SHP77 treated with DMSO at 0.1 percent for 48 hours (cell line): ENCODE measurements around the gene OGDHL.
"Not testable (repeated sequence)": the region's sequence is repeated elsewhere in the genome, so short reads cannot be mapped to it uniquely, and the experiment has no call there.

Experiments used
- DNase-seq: peaks from one replicate; lab custom pipeline; 2025; lab: John Stamatoyannopoulos, UW

The OGDHL gene

DNA sequence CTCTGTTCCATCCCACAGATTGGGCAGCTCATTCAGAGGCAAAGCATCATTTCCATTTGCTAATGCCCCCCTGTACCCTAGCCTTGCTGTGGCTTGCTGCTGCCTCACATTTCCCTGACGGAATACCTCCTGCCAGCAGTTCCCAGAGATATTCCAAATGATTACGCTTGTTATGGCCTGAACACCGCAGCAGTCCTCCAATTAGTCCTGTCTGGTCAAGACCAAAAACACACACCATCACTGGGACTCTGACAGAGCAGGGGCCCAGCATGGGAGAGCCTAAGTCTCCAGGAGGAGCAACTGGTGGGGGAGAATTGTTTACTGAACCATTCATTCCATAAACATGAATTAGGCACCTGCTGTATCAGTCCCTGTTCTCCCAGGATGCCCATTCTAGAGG, 6.1 kb downstream of the OGDHL start:
- DNase-seq = no peak

GRCh38 chr10:49754951-49755350, 7.2 kb downstream of the OGDHL start:
- not testable (repeated sequence) for DNase-seq

- no peak for DNase-seq
Measured at GRCh38 chr10:49752584-49752983, 9.5 kb downstream of the OGDHL start.

DNA sequence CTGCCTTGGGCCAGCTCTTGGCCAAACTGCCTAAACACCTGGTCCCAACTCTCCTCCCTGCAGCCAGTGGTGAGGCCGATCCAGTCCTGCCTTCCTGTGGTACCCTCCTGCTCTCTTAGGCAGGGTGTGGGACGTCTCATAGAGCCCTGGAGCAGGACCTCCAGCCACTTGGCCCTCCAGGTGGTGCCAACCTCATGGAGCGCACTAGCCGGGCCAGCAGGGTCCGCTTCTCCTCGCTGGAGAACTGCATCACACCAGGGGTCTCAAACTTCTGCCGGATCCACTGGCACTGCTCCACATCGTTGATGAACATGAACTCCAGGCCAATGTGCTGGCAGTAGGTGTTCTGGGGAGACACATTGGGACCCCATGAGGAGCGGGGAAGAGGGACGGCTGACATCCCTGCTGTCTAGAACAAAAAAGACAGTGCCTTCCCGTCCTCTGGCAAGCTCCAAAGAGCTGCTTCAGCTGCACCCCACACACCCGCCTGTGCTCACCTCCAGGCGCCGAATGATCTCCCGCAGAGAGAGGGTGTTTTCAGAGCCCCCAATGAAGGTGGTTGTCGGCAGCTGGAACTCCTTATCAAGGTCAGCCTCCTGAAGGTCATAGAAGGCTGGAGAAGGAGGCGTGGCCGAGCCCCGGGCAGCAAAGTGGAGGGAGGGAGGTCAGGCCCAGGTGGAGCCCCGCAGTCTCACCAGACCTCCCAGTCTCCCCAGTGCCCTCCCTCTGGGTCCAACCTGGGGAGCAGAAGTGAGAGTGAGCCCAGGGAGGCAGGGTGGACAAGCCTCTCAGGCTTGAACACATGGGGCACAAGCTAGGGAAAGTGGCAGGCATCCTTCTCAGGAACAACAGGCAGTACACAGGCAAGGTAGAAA, 10.2 kb downstream of the OGDHL start:
- no peak for DNase-seq

DNA sequence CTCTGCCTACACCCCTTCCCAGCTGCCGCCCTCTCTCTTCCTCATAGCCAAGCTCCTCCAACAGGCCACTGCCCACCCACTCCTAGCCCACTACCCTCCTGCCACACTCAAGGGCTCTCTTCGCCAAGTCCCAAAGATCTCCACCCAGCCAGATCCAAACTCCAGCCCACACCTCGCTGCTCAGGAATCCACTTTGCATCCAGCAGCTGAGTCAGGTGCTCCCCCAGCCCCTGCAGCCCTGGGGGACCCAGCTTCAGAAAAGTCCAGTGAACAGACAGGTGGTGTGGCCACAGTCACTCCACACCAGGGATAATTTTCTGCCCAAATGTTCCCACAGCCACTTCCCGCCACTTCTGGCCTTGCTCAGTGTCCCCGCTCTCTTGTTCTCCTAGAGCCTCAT, 10.9 kb downstream of the OGDHL start:
- DNase-seq = no peak

DNA sequence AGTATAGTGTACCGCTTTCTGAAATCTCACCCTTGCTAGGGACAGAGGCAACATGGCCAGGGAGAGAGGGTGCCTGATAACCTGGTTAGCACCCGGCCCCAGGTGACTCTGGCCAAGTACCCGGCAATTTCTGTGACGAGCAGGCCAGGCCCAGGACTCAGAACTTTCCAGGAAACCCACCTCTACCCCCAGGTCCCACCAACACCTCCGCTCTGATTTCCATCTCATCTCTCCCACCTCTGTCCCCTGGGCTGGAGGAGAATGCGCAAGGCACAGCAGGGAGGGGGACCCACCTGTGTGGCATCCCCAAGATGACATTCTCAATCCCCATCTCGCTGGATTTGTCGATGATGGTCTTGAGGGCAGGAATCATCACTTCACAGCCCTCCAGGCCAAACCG, 11.6 kb downstream of the OGDHL start:
- DNase-seq = no peak

DNA sequence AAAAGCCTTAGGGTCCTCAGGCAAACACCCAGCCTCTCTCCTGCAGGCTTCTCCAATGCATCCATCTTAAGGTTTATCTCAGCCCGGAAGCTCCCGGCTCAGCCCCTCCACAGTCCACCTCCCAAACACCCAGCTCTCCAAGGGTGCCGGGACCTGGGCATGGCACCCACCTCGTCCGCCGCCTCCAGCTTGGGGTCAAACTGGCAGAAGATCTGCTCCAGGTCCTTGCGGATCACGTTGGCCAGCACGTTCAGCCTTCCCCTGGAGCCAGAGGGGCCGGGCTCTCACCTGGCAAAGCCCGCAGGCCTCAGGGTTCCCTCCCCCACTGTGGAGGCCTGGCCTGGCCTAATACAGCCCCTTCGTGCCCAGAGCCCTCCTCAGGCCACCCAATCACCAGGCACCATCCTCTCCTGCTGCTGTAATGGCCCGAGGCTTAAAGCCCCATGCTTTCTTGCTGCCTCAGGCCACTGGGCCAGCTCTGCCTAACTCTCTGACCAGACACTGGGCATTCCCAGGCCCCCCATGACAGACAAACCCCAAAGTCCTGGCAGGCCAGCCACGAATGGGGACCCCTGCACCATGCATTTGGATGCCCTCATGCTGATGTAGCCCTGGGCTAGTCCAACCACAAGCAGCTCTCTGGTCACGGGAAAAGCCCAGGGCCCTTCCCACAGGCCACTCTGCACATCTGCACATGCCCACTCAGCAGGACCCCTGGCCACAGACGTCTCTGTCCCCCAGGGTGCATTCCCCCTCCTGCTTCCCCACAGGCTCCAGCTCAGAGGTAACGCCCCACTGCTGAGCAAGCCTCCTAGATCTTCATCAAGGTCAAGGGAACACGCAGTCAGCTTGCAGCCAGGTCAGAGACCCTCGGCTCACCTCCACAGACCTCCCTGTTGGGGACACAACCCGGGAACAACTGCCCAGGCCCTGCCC, 12.3 kb downstream of the OGDHL start:
- no peak for DNase-seq

DNA sequence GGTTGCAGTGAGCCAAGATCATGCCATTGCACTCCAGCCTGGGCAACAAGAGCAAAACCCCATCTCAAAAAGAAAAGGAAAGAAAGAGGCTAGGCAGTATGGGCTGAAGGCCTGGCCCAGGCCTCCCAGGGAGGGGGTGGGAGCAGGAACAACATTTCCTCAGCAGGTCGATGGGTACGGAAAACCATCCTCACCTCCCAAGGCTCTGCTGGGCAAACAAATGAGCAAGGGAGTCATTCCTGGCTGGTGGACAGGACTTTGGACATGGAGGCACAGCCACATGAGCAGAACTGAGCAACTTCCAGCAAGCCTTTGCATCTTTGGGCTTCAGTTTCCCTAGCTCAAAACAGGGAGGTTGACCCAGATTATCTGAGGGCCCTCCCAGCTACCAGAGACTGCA, 13.0 kb downstream of the OGDHL start:
- no peak for DNase-seq

- no peak for DNase-seq
Measured at GRCh38 chr10:49748006-49748405, 14.1 kb downstream of the OGDHL start.

DNA sequence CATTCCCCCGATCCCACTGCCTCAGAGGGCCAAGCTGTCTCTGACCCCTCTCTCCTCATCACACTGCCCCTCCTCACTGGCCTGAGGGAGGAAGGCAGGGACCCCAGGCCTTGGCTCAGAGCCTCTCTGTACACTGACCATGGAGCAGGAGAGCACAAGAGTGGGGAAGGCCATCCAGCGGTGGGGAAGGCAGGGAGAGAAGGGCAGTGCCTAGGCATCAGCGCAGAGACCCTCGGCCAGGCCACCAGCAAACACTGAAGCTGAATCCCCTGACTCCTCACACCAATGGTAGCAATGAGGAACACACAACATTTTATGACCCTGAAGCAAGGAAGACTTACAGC, 14.8 kb downstream of the OGDHL start:
- no peak for DNase-seq

GRCh38 chr10:49746626-49747302, 15.4 kb downstream of the OGDHL start:
- no peak for DNase-seq

DNA sequence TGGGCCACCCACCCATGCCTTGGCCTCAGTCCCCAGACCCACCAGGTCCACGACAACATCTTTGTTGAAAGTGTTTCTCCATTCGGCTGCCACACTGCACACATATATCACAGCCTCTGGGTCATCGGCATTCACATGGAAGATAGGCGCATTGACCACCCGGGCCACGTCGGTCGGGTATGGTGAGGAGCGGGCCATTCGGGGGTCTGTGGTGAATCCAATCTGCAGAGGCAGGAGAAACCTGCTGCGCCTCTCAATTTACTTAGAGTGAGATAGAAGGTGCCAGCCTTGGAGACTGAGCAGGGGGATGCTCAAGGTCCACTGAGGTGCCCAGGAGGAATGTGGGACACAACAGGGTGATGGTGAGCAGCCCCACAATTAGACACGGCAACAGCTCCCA, 16.4 kb downstream of the OGDHL start:
- no peak for DNase-seq

DNA sequence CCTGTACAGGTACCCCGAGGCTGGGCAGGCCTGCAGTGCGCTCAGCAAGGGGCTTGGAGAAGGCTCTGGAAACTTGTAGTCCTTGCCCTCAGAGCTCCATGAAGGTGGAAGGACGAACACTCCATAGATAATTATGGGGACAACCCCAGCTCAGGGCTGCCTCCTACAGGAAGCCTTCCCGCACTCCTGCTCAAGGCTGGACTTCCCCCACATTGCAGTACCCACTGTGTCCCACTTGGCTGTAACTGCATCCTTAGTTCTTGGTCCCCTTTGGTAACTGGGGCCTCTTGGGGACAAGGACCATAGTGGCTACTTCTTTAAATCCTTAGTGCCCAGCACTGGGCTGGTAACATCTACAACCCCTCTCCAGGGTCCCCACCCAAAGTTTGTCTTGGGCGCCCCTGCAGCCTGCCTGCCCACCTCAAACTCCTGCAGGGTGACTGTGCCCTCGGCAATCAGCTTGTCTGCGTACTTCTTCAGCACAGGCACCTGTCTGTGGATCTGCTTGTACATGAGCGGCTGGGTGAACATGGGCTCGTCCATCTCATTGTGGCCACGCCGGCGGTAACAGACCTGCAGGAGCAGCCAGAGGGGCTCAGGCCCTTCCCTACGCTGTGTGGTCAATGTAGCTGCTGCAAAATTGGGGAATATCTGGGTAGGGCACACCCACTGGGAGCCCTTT, 17.1 kb downstream of the OGDHL start:
- DNase-seq = no peak

GRCh38 chr10:49744091-49744685, 17.9 kb downstream of the OGDHL start:
- DNase-seq = no peak

DNA sequence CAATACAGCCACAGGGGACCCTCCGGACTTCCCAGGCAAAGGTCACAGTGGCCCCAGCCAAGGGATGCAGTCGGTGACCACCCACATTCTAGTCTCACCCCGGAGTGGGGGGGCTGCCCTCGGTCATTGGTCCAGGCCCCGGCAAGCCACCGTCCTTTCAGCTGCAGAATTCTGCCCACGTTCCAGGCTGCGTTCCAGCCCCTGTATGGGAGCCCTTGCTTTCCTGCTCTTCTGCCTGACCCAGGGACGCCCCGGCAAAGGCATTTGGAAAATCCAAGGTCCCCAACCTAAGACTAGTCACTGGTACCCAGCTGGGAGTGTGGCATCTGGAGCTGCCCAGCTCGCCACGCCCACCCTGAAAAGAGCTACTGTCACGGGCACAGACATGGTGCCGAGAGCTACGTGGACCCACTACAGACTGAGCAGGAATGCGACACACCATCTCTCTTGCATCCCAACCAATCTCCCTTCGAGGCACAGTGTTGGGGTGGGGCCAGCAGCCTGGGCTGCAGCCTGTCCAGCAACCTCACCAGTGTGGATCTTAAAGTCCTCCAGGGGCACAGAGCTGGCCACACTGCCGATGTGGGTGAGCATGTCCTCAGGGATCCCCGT, 18.6 kb downstream of the OGDHL start:
- DNase-seq = no peak

GRCh38 chr10:49742683-49743463, 19.2 kb downstream of the OGDHL start:
- no peak for DNase-seq

- DNase-seq = no peak
Measured at GRCh38 chr10:49741108-49741995, 20.8 kb downstream of the OGDHL start.

GRCh38 chr10:49740346-49741107, 21.6 kb downstream of the OGDHL start:
- no peak for DNase-seq

DNA sequence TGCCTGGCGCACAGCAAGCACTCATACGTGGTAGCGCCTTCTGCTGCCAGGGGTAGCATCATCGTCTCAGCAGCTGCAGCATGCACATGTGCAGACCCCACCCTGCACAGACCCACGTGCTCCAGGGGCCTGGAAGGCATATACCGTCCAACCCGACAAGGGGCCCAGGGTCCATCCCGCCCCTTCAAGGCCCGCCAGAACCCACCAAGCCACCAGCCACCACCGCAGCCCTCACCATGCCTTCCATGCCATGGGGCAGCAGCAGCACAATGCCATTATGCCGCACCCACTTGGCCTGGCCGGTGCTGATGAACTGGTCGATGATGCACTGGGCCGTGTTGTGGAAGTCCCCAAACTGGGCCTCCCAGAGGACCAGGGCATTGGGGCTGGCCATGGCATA, 22.7 kb downstream of the OGDHL start:
- no peak for DNase-seq
